PC-3 (cell line): ENCODE data around the gene MAD1L1. TPM values are rescaled to one million over a fixed set of nuclear protein-coding genes. Genes with fewer than 3 reads are reported as not detected.

Source experiments
- ATAC-seq: fragments of 200-7000 bp; cut with Tn5 transposase; 2 replicates; pipeline ENCODE4 v1.9.1; 2020; ENCODE audit warnings: mild to moderate bottlenecking, moderate library complexity
- BruUV-seq: library from RNA; stranded (reverse); fragments of 400-500 nt; replicated peaks from 2 replicates; lab custom pipeline; 2021; lab: Mats Ljungman, UMichigan
- CTCF ChIA-PET: fragments of 300-600 bp; sonication (Branson Sonifier 250); formaldehyde crosslinking; loops from one replicate; lab custom pipeline; 2022; ENCODE audit warnings: antibody characterized with exemption; lab: Charles Lee
- POLR2A ChIA-PET: fragments of 300-600 bp; sonication (Branson Sonifier 250); formaldehyde crosslinking; loops from one replicate; lab custom pipeline; 2022; ENCODE audit warnings: antibody characterized with exemption; ENCODE audit not compliant: unreplicated experiment; lab: Charles Lee
- DNase-seq: peaks from one replicate; pipeline ENCODE4 v3.0.0-alpha.2; 2015
- H2AFZ ChIP-seq: fragments of 300-600 bp; sonication (generic); 2 replicates; pipeline ENCODE4 v1.6.0; 2016; ENCODE audit warnings: antibody characterized with exemption, low read length
- H3F3A ChIP-seq: fragments of 300-600 bp; sonication (generic); one replicate; pipeline ENCODE4 v1.6.0; 2017; ENCODE audit warnings: antibody characterized with exemption, low read length, control low read depth, mild to moderate bottlenecking; ENCODE audit not compliant: unreplicated experiment
- H3K27ac ChIP-seq: fragments of 300-600 bp; sonication (generic); 2 replicates; pipeline ENCODE4 v1.5.1; 2016; ENCODE audit warnings: mild to moderate bottlenecking, low read length
- H3K27me3 ChIP-seq: fragments of 300-600 bp; sonication (generic); 2 replicates; pipeline ENCODE4 v1.6.1; 2016; ENCODE audit warnings: low read length, mixed read lengths
- H3K36me3 ChIP-seq: fragments of 300-600 bp; sonication (generic); 2 replicates; pipeline ENCODE4 v1.6.1; 2016; ENCODE audit warnings: low read depth, mixed run types, low read length, mixed read lengths
- H3K4me1 ChIP-seq: fragments of 300-600 bp; sonication (generic); 2 replicates; pipeline ENCODE4 v1.5.1; 2016; ENCODE audit warnings: low read length; ENCODE audit not compliant: insufficient read depth
- H3K4me2 ChIP-seq: fragments of 300-600 bp; sonication (generic); 2 replicates; pipeline ENCODE4 v1.6.0; 2016; ENCODE audit warnings: low read length
- H3K4me3 ChIP-seq: fragments of 300-600 bp; sonication (generic); 2 replicates; pipeline ENCODE4 v1.5.1; 2016; ENCODE audit warnings: mild to moderate bottlenecking, low read length, mixed read lengths
- H3K79me2 ChIP-seq: fragments of 300-600 bp; sonication (generic); 2 replicates; pipeline ENCODE4 v1.6.1; 2017; ENCODE audit warnings: low read length, mixed read lengths
- H3K9ac ChIP-seq: fragments of 300-600 bp; sonication (generic); 2 replicates; pipeline ENCODE4 v1.6.0; 2016; ENCODE audit warnings: mild to moderate bottlenecking, low read length
- H3K9me2 ChIP-seq: fragments of 300-600 bp; sonication (generic); replicated peaks from 2 replicates; pipeline ENCODE4 v1.6.1; 2016; ENCODE audit warnings: mixed run types, low read length, mixed read lengths
- H3K9me3 ChIP-seq: fragments of 300-600 bp; sonication (generic); 2 replicates; pipeline ENCODE4 v1.6.1; 2016; ENCODE audit warnings: low read length, mixed read lengths
- H4K20me1 ChIP-seq: fragments of 300-600 bp; sonication (generic); 2 replicates; pipeline ENCODE4 v1.6.1; 2016; ENCODE audit warnings: low read length, mixed read lengths
- CTCF ChIP-seq: fragments of 300-600 bp; sonication (generic); conservative IDR thresholded peaks from 2 replicates; pipeline ENCODE4 v1.5.1; 2017; ENCODE audit warnings: antibody characterized with exemption, low read depth, mild to moderate bottlenecking, low read length
- EZH2 ChIP-seq: fragments of 300-600 bp; sonication (generic); IDR thresholded peaks from one replicate; pipeline ENCODE4 v1.6.1; 2017; ENCODE audit warnings: antibody characterized with exemption, mild to moderate bottlenecking, low read length; ENCODE audit not compliant: unreplicated experiment
- EZH2phosphoT487 ChIP-seq: fragments of 300-600 bp; sonication (generic); IDR thresholded peaks from 2 replicates; pipeline ENCODE4 v1.6.1; 2018; ENCODE audit warnings: mild to moderate bottlenecking, antibody characterized with exemption, low read length, borderline replicate concordance
- intact Hi-C: fragments of 100-400 bp; cut with micrococcal nuclease; formaldehyde crosslinking; loops from 2 replicates; pipeline ENCODE4 v1.9.0; 2023
- total RNA-seq: library from RNA; depleted of rRNA; stranded (reverse); fragments of >200 nt; gene quantifications from 2 replicates; pipeline ENCODE4 v1.2.3, GENCODE V29; 2014

Gene MAD1L1
- total RNA-seq, 1 experiment from 2014 or later, result 88.4 TPM

- H3K9me2 ChIP-seq, result no peaks in the 10 kb centered on the region
- no peak overlapping the region for H3K4me2 ChIP-seq
- H2AFZ ChIP-seq, result no peak overlapping the region
- no peaks in the 10 kb centered on the region for H3F3A ChIP-seq
- DNase-seq (no peak), ATAC-seq (no peak)
- no peaks in the 10 kb centered on the region for H3K27me3 ChIP-seq
- H3K36me3 ChIP-seq, result peaks cover 17% of the 10 kb centered on the region; the same call in 1 of the 2 replicates
- no peaks in the 10 kb centered on the region for H3K4me1 ChIP-seq
- H3K9ac ChIP-seq, result no peak overlapping the region
- no peaks in the 10 kb centered on the region for H4K20me1 ChIP-seq
- intact Hi-C loops, result no loop called here
- POLR2A ChIA-PET, result no interaction called here
- H3K9me3 ChIP-seq, result no peaks in the 10 kb centered on the region
- H3K79me2 ChIP-seq, result no peaks in the 10 kb centered on the region
- CTCF ChIA-PET, result no interaction called here
- no TSS peak for BruUV-seq
- TF ChIP-seq EZH2, result no peak
- TF ChIP-seq CTCF, result no peak
- TF ChIP-seq EZH2phosphoT487, result no peak
- no peak overlapping the region for H3K4me3 ChIP-seq
- H3K27ac ChIP-seq, result no peak overlapping the region
These were observed 266.0 kb downstream of the MAD1L1 start for GRCh38 chr7:1966631-1967200.

- H3K27ac ChIP-seq, result no peak overlapping the region
- H4K20me1 ChIP-seq, result no peaks in the 10 kb centered on the region
- H2AFZ ChIP-seq, result no peak overlapping the region
- no peak for TF ChIP-seq CTCF
- no peak for TF ChIP-seq EZH2
- no peak for TF ChIP-seq EZH2phosphoT487
- H3K36me3 ChIP-seq, result peaks cover 21% of the 10 kb centered on the region; the same call in 1 of the 2 replicates
- no peak for DNase-seq
- H3K9me3 ChIP-seq, result no peaks in the 10 kb centered on the region
- H3F3A ChIP-seq, result no peaks in the 10 kb centered on the region
- CTCF ChIA-PET, result no interaction called here
- intact Hi-C loops, result no loop called here
- H3K4me2 ChIP-seq, result no peak overlapping the region
- H3K79me2 ChIP-seq, result no peaks in the 10 kb centered on the region
- no TSS peak for BruUV-seq
- H3K9me2 ChIP-seq, result no peaks in the 10 kb centered on the region
- POLR2A ChIA-PET, result no interaction called here
- no peak for ATAC-seq
- H3K27me3 ChIP-seq, result no peaks in the 10 kb centered on the region
- H3K4me3 ChIP-seq, result no peak overlapping the region
- H3K9ac ChIP-seq, result no peak overlapping the region
- H3K4me1 ChIP-seq, result no peaks in the 10 kb centered on the region
These were observed 267.0 kb downstream of the MAD1L1 start for GRCh38 chr7:1965579-1966294.
